Adrenal gland (tissue), 12 donors: Measurements from ENCODE around the gene SIX6. TPM values are rescaled to one million over a fixed set of nuclear protein-coding genes. Genes with fewer than 3 reads are reported as not detected.

Experiments used
- DNase-seq, 7 donors: peaks; one replicate each; pipeline ENCODE4 v3.0.0-alpha.2; 2019 to 2020
- H3K27ac ChIP-seq, 5 donors: fragments of 200-600 bp; sonication (generic) in 4 of 5; 1 replicate in 3 of 5; 2 replicates in 2 of 5; pipeline versions ENCODE4 v1.5.1 to v1.8.0; 2016 to 2020; ENCODE audit warnings: mild to moderate bottlenecking in 1 of 5
- H3K27me3 ChIP-seq: fragments of 200-600 bp; 2 replicates; pipeline ENCODE4 v1.8.0; 2021
- H3K36me3 ChIP-seq, 2 donors: fragments of 200-600 bp; replicated peaks in 1 of 2; 1 replicate in 1 of 2; 2 replicates in 1 of 2; pipeline versions ENCODE4 v1.5.1 to v1.8.0; 2018 to 2022
- H3K4me1 ChIP-seq, 2 donors: fragments of 200-600 bp; replicated peaks in 1 of 2; 1 replicate in 1 of 2; 2 replicates in 1 of 2; pipeline versions ENCODE4 v1.5.1 to v1.8.0; 2018 to 2021
- H3K4me3 ChIP-seq, 4 donors: fragments of 200-600 bp; sonication (generic) in 3 of 4; one replicate each; pipeline ENCODE4 v1.5.1; 2016 to 2018
- H3K9me3 ChIP-seq, 3 donors: fragments of 200-600 bp; sonication (generic) in 1 of 3; replicated peaks in 1 of 3; 1 replicate in 2 of 3; 2 replicates in 1 of 3; pipeline versions ENCODE4 v1.5.1 to v1.8.0; 2016 to 2021
- POLR2A ChIP-seq, 2 donors: fragments of 450-650 bp; IDR thresholded peaks; one replicate each; pipeline ENCODE4 v1.6.1; 2017; ENCODE audit warnings: antibody characterized with exemption in 2 of 2, mild to moderate bottlenecking in 2 of 2, moderate library complexity in 1 of 2
- WGBS, 4 donors: extraction: QIAGEN DNeasy Blood & Tissue Kit in 2 of 4; methylation state at CpG; one replicate each; pipeline versions ENCODE4 v1.1.5 to v1.1.7; 2013 to 2017; 5-methylcytosine and 5-hydroxymethylcytosine counted together
- intact Hi-C, 2 donors: fragments of 100-400 bp; cut with DNase I; formaldehyde crosslinking; loops; one replicate each; pipeline versions ENCODE4 v1.14.1 to v1.15.0; 2022 to 2023
- polyA plus RNA-seq, 3 donors: library from polyadenylated mRNA; stranded (reverse); fragments of 200-250 nt in 2 of 3; fragments of 350-450 nt in 1 of 3; fragmentation: Illumina TruSeq in 1 of 3; extraction: RNeasy Lipid Tissue Mini Kit (QIAGEN cat#74804) in 1 of 3; gene quantifications; one replicate each; pipeline ENCODE4 v1.2.3, GENCODE V29; 2013 to 2014
- total RNA-seq, 9 donors: library from RNA; depleted of rRNA in 4 of 9; stranded (reverse); fragments of >200 nt in 4 of 9; fragments of 120-200 nt in 1 of 9; fragmentation: NEBNext Ultra II Directional in 1 of 9; extraction: Animal tissue kit (Norgen Biotek cat#: 25700) in 1 of 9; gene quantifications; one replicate each; pipeline versions ENCODE4 v1.1.0 to v1.2.4, GENCODE V29; 2013 to 2023
- TF ChIP-seq, protein P1 (sequence below), 6 experiments: fragments of 450-650 bp in 4 of 6; fragments of 200-600 bp in 2 of 6; sonication (generic) in 1 of 6; IDR thresholded peaks; 1 replicate in 5 of 6; 2 replicates in 1 of 6; pipeline versions ENCODE4 v1.5.1 to v1.8.0; 2016 to 2021; ENCODE audit warnings: antibody characterized with exemption in 6 of 6, mild to moderate bottlenecking in 2 of 6, moderate library complexity in 1 of 6
- donor health status: healthy with polysubstance abuse.
- donor health status: Bipolar disorder and iron deficiency.
- donor health status: DM: yes; HTN: yes; CAD: no.
- donor health status: DM: no; HTN: no; CAD: no.
- donor health status: DM: no; HTN: no; CAD: no.
- donor health status: DM: yes; HTN: yes; CAD: no.

SIX6 gene
- total and polyA plus RNA-seq, 12 donors, result 0.08 TPM; not detected in 11

DNA sequence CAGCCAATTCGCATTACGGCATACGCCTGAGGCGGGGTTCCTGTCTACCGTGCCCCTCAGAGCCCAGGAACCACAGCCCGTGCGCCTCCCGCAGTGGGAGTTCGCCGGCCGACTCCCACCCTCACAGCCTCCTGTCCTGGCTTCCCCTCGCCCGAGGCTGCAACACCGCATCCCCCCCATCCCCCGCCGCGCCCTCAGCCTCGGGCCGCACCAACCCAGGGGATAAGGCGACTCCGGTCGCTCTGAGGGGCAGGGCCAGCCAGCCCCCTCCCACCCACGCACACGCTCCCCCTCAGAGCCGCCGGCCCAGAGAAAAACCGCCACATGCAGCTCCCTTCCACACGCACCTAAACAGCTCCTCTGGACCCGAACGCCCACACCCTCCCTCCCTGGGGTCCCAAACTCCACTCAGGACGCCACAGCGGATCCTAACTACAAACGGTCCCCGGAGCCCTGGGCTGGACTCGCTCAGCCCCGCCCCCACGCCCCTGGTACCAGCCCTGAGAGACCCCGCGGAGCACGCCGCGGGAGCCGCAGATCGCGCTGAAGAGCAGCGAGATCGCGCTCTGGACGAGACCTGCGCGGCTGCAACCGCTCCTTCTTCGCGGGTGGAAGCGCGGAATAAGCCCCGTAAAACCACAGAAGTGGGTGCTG, 23.2 kb upstream of the SIX6 start, which contains the start of gene C14orf39:
TSS of gene C14orf39 (minus strand) at position 466 of the 654 bp plus-strand sequence. CDS start 985 bp downstream, outside the sequence.
- no peaks in the 10 kb centered on the region for H3K36me3 ChIP-seq
- WGBS, 4 donors, result 4 to 5% (median 4%) methylated on average over 36 to 57 of the region's 57 CpGs
- intact Hi-C loops, result no loop called here
- TF ChIP-seq, protein P1, sequence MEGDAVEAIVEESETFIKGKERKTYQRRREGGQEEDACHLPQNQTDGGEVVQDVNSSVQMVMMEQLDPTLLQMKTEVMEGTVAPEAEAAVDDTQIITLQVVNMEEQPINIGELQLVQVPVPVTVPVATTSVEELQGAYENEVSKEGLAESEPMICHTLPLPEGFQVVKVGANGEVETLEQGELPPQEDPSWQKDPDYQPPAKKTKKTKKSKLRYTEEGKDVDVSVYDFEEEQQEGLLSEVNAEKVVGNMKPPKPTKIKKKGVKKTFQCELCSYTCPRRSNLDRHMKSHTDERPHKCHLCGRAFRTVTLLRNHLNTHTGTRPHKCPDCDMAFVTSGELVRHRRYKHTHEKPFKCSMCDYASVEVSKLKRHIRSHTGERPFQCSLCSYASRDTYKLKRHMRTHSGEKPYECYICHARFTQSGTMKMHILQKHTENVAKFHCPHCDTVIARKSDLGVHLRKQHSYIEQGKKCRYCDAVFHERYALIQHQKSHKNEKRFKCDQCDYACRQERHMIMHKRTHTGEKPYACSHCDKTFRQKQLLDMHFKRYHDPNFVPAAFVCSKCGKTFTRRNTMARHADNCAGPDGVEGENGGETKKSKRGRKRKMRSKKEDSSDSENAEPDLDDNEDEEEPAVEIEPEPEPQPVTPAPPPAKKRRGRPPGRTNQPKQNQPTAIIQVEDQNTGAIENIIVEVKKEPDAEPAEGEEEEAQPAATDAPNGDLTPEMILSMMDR (IDR thresholded peaks at IDR 0.05), result no peak
- TF ChIP-seq POLR2A (IDR thresholded peaks at IDR 0.05), result no peak
- no peaks in the 10 kb centered on the region for H3K9me3 ChIP-seq
- peak within 1 kb of the TSS in 1 of 4 donors; percentile 6 for H3K4me3 ChIP-seq
- H3K27ac ChIP-seq, result no peak within 1 kb of the TSS
- H3K4me1 ChIP-seq, result no peaks in the 10 kb centered on the region
- H3K27me3 ChIP-seq, result peaks cover 21% of the 10 kb centered on the region
- peak in 2 of 7 donors; percentile 20 to 64 for DNase-seq

DNA sequence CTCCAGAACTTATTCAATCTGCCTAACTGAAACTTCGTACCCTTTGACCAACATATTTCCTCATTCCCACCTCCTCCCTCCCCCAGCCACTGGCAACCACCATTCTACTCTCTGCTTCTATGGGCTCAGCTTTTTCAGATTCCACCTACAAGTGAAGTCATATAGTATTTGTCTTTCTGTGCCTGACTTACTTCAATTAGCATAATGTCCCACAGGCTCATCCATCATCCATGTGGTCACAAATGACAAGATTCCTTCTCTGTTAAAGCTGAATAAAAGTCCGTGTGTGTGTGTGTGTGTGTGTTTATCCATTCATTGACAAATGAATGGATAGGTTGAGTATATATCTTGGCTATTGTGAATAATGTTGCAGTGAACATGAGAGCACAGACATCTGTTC, 21.7 kb upstream of the SIX6 start:
- H3K4me3 ChIP-seq, result no peak overlapping the region
- no peak for TF ChIP-seq POLR2A (IDR thresholded peaks at IDR 0.05)
- TF ChIP-seq, protein P1 (IDR thresholded peaks at IDR 0.05), result no peak
- WGBS, 4 donors, result 30 to 42% (median 31%) methylated on average over 2 of the region's 2 CpGs
- H3K9me3 ChIP-seq, result no peaks in the 10 kb centered on the region
- H3K27ac ChIP-seq, result no peak overlapping the region
- DNase-seq, result no peak
- peaks cover 21% of the 10 kb centered on the region for H3K27me3 ChIP-seq
- no peaks in the 10 kb centered on the region for H3K36me3 ChIP-seq
- intact Hi-C loops, result no loop called here
- H3K4me1 ChIP-seq, result no peaks in the 10 kb centered on the region

DNA sequence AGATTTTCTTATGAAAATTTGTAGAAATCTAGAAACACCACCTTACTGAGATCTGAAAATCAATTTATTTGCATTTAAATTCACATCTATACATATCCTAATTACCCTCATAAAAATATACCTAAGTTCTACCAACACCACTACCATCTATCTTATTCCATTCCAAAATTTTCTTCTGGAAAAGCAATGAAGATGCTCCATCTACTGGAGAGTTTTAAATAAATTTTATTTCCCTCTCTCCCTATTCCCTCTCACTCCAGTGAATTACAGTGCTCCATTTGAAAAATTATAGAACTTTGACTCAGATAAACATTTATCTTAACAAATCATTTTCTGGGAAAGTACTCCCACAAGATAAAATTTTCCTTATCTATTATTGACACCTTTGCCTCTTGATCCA, 20.8 kb upstream of the SIX6 start:
- Histone ChIP-seq H3K36me3 (no peaks in the 10 kb centered on the region), H3K27ac (no peak overlapping the region), H3K4me3 (no peak overlapping the region), H3K9me3 (no peaks in the 10 kb centered on the region), H3K4me1 (no peaks in the 10 kb centered on the region), H3K27me3 (peaks cover 26% of the 10 kb centered on the region)
- intact Hi-C loops, result no loop called here
- DNase-seq, result no peak
- TF ChIP-seq, protein P1 (IDR thresholded peaks at IDR 0.05), result no peak

DNA sequence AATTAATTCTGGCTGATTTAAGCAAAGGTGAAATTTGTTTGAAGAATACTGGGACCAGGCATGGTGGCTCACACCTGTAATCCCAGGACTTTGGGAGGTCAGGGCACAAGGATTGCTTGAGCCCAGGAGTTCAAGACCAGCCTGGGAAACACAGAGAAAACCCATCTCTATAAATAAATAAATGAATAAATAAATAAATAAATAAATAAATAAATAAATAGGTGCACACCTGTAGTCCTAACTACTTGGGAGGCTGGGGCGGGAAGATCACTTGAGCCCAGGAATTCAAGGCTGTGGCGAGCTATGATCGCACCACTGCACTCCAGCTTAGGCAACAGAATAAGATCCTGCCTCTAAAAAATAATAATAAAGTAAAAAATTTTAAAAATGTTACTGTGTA, 18.7 kb upstream of the SIX6 start:
- intact Hi-C loops, result no loop called here
- Histone ChIP-seq H3K27ac (no peak overlapping the region), H3K36me3 (no peaks in the 10 kb centered on the region), H3K9me3 (no peaks in the 10 kb centered on the region), H3K4me1 (no peaks in the 10 kb centered on the region), H3K27me3 (peaks cover 23% of the 10 kb centered on the region), H3K4me3 (no peak overlapping the region)
- 85 to 95% (median 89%) methylated on average over 3 of the region's 3 CpGs for WGBS, 4 donors
- no peak for TF ChIP-seq POLR2A (IDR thresholded peaks at IDR 0.05)
- TF ChIP-seq, protein P1 (IDR thresholded peaks at IDR 0.05), result no peak
- no peak for DNase-seq
